Peyer's patch (tissue), 4 donors: Measurements from ENCODE around the gene ZFHX2. TPM values are rescaled to one million over a fixed set of nuclear protein-coding genes. Genes with fewer than 3 reads are reported as not detected.
"Not testable (repeated sequence)": the region's sequence is repeated elsewhere in the genome, so short reads cannot be mapped to it uniquely, and the experiment has no call there.

Experiments
- DNase-seq, 3 donors: peaks; one replicate each; pipeline ENCODE4 v3.0.0-alpha.2; 2017 to 2019
- H3K27ac ChIP-seq, 4 donors: fragments of 200-600 bp; sonication (generic); one replicate each; pipeline ENCODE4 v1.5.1; 2016 to 2019
- H3K27me3 ChIP-seq, 2 donors: fragments of 200-600 bp; sonication (generic); one replicate each; pipeline ENCODE4 v1.5.1; 2019
- H3K36me3 ChIP-seq, 3 donors: fragments of 200-600 bp; sonication (generic); one replicate each; pipeline ENCODE4 v1.5.1; 2016 to 2019
- H3K4me1 ChIP-seq, 4 donors: fragments of 200-600 bp; sonication (generic); one replicate each; pipeline ENCODE4 v1.5.1; 2016 to 2019
- H3K4me3 ChIP-seq, 4 donors: fragments of 200-600 bp; sonication (generic); 1 replicate in 3 of 4; 2 replicates in 1 of 4; pipeline ENCODE4 v1.5.1; 2016 to 2019; ENCODE audit warnings: mild to moderate bottlenecking in 1 of 4
- H3K9me3 ChIP-seq, 4 donors: fragments of 200-600 bp; sonication (generic); one replicate each; pipeline ENCODE4 v1.5.1; 2016 to 2019; ENCODE audit warnings: mild to moderate bottlenecking in 1 of 4
- CTCF ChIP-seq, 6 experiments: fragments of 450-650 bp in 4 of 6; fragments of 200-600 bp in 2 of 6; sonication (generic) in 1 of 6; IDR thresholded peaks; one replicate each; pipeline ENCODE4 v1.5.1; 2017 to 2019; ENCODE audit warnings: antibody characterized with exemption in 6 of 6, mild to moderate bottlenecking in 3 of 6, moderate library complexity in 1 of 6
- POLR2A ChIP-seq, 2 donors: fragments of 450-650 bp; IDR thresholded peaks; one replicate each; pipeline ENCODE4 v1.5.1; 2017; ENCODE audit warnings: antibody characterized with exemption in 2 of 2, mild to moderate bottlenecking in 2 of 2, moderate library complexity in 2 of 2
- total RNA-seq, 4 donors: library from RNA; depleted of rRNA; stranded (reverse); fragments of >200 nt; gene quantifications; one replicate each; pipeline ENCODE4 v1.1.0, GENCODE V29; 2016

ZFHX2 gene
- total RNA-seq, 4 donors from 2014 or later, result 0.53 to 7.4 (median 1.0) TPM

GRCh38 chr14:23542261-23542660 is 9.3 kb downstream of the ZFHX2 start:
- no peak for DNase-seq
- H3K4me3 ChIP-seq, result no peak overlapping the region
- H3K4me1 ChIP-seq, result no peaks in the 10 kb centered on the region
- no peaks in the 10 kb centered on the region for H3K36me3 ChIP-seq
- TF ChIP-seq POLR2A (IDR thresholded peaks at IDR 0.05), result no peak
- H3K9me3 ChIP-seq, result no peaks in the 10 kb centered on the region
- H3K27me3 ChIP-seq, result no peaks in the 10 kb centered on the region
- H3K27ac ChIP-seq, result no peak overlapping the region

GRCh38 chr14:23540141-23540469 is 11.5 kb downstream of the ZFHX2 start:
- no peak overlapping the region for H3K27ac ChIP-seq
- no peak for DNase-seq
- no peaks in the 10 kb centered on the region for H3K9me3 ChIP-seq
- no peak overlapping the region for H3K4me3 ChIP-seq
- no peaks in the 10 kb centered on the region for H3K36me3 ChIP-seq
- H3K4me1 ChIP-seq, result no peaks in the 10 kb centered on the region
- TF ChIP-seq POLR2A (IDR thresholded peaks at IDR 0.05) (no peak), CTCF (IDR thresholded peaks at IDR 0.05) (no peak)
- no peaks in the 10 kb centered on the region for H3K27me3 ChIP-seq

GRCh38 chr14:23539248-23540140 is 12.1 kb downstream of the ZFHX2 start:
- Histone ChIP-seq H3K27me3 (no peaks in the 10 kb centered on the region), H3K27ac (no peak overlapping the region), H3K4me3 (no peak overlapping the region), H3K4me1 (no peaks in the 10 kb centered on the region), H3K9me3 (no peaks in the 10 kb centered on the region), H3K36me3 (no peaks in the 10 kb centered on the region)
- TF ChIP-seq POLR2A (IDR thresholded peaks at IDR 0.05), result no peak
- peak; percentile 57 to 74 (median 66) for TF ChIP-seq CTCF (IDR thresholded peaks at IDR 0.05)
- no peak for DNase-seq

- Histone ChIP-seq H3K36me3 (no peaks in the 10 kb centered on the region), H3K4me3 (no peak overlapping the region), H3K27me3 (no peaks in the 10 kb centered on the region), H3K4me1 (no peaks in the 10 kb centered on the region), H3K9me3 (no peaks in the 10 kb centered on the region), H3K27ac (no peak overlapping the region)
- TF ChIP-seq POLR2A (IDR thresholded peaks at IDR 0.05) (no peak), CTCF (IDR thresholded peaks at IDR 0.05) (no peak)
- DNase-seq, result no peak
Observed at GRCh38 chr14:23538785-23539184, 12.8 kb downstream of the ZFHX2 start.

- Histone ChIP-seq H3K4me3 (no peak overlapping the region), H3K36me3 (no peaks in the 10 kb centered on the region), H3K9me3 (no peaks in the 10 kb centered on the region), H3K4me1 (no peaks in the 10 kb centered on the region), H3K27me3 (no peaks in the 10 kb centered on the region), H3K27ac (no peak overlapping the region)
- no peak for DNase-seq
- no peak for TF ChIP-seq CTCF (IDR thresholded peaks at IDR 0.05)
- no peak for TF ChIP-seq POLR2A (IDR thresholded peaks at IDR 0.05)
Observed at GRCh38 chr14:23538050-23538718, 13.4 kb downstream of the ZFHX2 start.

GRCh38 chr14:23537351-23538049 is 14.1 kb downstream of the ZFHX2 start:
- DNase-seq, result no peak
- Histone ChIP-seq H3K36me3 (no peaks in the 10 kb centered on the region), H3K27me3 (no peaks in the 10 kb centered on the region), H3K4me3 (no peak overlapping the region), H3K4me1 (no peaks in the 10 kb centered on the region), H3K9me3 (no peaks in the 10 kb centered on the region), H3K27ac (no peak overlapping the region)
- TF ChIP-seq CTCF (IDR thresholded peaks at IDR 0.05) (no peak), POLR2A (IDR thresholded peaks at IDR 0.05) (no peak)

- not testable (repeated sequence) for H3K4me1 ChIP-seq, H3K4me3 ChIP-seq, H3K36me3 ChIP-seq, DNase-seq, H3K27ac ChIP-seq, H3K9me3 ChIP-seq, H3K27me3 ChIP-seq
Observed at GRCh38 chr14:23536906-23537305, 14.7 kb downstream of the ZFHX2 start.
